Measurements from ENCODE around the gene CRELD2.
"Not testable (repeated sequence)": the region's sequence is repeated elsewhere in the genome, so short reads cannot be mapped to it uniquely, and the experiment has no call there.

The CRELD2 gene

DNA sequence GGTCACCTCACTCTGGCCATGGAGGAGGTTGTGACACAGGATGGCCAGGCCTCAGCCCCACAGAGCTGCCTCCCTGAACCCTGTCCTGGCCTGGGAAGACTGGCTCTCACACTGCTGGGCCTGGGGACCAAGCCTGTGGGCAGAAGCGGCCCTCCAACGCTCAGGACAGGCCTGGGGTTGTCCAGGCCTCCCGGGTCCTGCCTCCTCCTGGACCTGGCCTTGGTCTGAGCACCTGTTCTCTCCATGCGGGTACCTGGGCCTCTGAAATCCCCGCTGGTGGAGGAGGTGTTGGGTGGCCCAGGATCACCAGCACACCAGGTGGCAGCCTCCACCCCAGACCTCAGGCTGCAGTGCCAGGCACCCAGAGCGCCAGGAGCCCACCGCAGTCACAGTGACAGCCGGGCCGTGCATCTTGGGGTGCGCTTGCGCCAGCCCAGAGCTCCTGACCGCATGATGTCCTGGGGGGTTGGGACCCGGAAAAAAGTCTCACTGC is 26.0 kb downstream of the CRELD2 start:
- no peaks in the 10 kb centered on the region for H3K36me3 ChIP-seq (ENCODE audit: insufficient read depth, low read length)
- no peaks in the 10 kb centered on the region for H3K4me1 ChIP-seq (ENCODE audit: insufficient read depth, low read length)
- no peak overlapping the region for H3K27ac ChIP-seq (ENCODE audit: low read depth, low read length)
- H3K9me3 ChIP-seq (ENCODE audit: low read length), result no peaks in the 10 kb centered on the region
- no peak overlapping the region for H3K9ac ChIP-seq (ENCODE audit: low read length)
- no peaks in the 10 kb centered on the region for H3K27me3 ChIP-seq (ENCODE audit: control insufficient read depth in 1 of 2, insufficient read depth in 2 of 2, low read length in 2 of 2)
- no peak overlapping the region for H3K4me3 ChIP-seq (ENCODE audit: low read depth in 1 of 2, low read length in 2 of 2)

DNA sequence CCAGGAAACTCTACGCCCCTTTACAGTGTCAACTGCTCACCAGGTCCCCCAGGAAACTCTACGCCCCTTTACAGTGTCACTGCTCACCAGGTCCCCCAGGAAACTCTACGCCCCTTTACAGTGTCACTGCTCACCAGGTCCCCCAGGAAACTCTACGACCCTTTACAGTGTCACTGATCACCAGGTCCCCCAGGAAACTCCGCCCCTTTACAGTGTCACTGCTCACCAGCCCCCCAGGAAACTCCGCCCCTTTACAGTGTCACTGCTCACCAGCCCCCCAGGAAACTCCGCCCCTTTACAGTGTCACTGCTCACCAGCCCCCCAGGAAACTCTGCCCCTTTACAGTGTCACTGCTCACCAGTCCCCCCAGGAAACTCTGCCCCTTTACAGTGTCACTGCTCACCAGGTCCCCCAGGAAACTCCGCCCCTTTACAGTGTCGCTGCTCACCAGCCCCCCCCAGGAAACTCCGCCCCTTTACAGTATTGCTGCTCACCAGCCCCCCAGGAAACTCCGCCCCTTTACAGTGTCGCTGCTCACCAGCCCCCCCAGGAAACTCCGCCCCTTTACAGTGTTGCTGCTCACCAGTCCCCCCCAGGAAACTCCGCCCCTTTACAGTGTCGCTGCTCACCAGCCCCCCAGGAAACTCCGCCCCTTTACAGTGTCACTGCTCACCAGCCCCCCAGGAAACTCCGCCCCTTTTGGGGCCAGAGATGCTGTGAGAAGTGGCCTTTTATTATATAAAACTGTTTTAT is 26.8 kb downstream of the CRELD2 start:
- H3K9me3 ChIP-seq (ENCODE audit: low read length); H3K27ac ChIP-seq (ENCODE audit: low read depth, low read length); H3K9ac ChIP-seq (ENCODE audit: low read length); H3K27me3 ChIP-seq (ENCODE audit: control insufficient read depth in 1 of 2, insufficient read depth in 2 of 2, low read length in 2 of 2); H3K36me3 ChIP-seq (ENCODE audit: insufficient read depth, low read length); H3K4me1 ChIP-seq (ENCODE audit: insufficient read depth, low read length); H3K4me3 ChIP-seq (ENCODE audit: low read depth in 1 of 2, low read length in 2 of 2): not testable (repeated sequence)

DNA sequence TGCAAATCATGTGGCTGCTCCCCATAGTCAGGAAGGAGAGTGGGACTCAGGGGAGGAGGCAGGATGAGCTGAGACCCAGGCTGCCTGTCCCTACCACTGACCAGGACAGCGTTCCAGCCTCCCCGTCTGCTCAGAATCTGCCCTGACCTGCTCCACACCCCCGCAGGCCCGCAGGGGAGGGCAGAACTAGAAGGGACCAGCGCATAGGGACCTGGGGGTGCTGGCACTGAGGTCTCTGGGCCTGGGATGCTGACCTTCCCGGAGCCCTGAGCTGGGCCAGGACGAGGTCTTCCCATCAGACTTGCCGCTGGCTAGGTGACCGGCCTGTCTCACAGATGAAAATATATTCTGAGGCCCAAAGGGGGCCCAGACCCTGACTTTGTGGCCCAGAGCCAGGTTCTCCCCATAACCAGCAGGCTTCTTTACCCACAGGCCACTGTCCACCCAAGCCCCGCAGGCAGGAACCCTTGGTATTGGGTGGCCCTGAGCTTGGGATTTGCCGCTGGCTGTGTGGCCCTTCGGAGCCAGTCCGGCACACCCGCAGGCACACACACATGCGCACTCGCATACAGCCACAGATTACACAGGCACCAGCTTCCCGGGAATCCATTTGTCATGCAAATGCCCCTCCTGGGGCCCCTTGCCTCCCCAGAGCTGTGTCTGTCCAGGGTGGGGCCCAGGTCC is 28.3 kb downstream of the CRELD2 start:
- H3K36me3 ChIP-seq (ENCODE audit: insufficient read depth, low read length), result no peaks in the 10 kb centered on the region
- no peaks in the 10 kb centered on the region for H3K9me3 ChIP-seq (ENCODE audit: low read length)
- H3K4me1 ChIP-seq (ENCODE audit: insufficient read depth, low read length), result no peaks in the 10 kb centered on the region
- H3K27ac ChIP-seq (ENCODE audit: low read depth, low read length), result no peak overlapping the region
- no peaks in the 10 kb centered on the region for H3K27me3 ChIP-seq (ENCODE audit: control insufficient read depth in 1 of 2, insufficient read depth in 2 of 2, low read length in 2 of 2)
- H3K4me3 ChIP-seq (ENCODE audit: low read depth in 1 of 2, low read length in 2 of 2), result no peak overlapping the region
- no peak overlapping the region for H3K9ac ChIP-seq (ENCODE audit: low read length)

DNA sequence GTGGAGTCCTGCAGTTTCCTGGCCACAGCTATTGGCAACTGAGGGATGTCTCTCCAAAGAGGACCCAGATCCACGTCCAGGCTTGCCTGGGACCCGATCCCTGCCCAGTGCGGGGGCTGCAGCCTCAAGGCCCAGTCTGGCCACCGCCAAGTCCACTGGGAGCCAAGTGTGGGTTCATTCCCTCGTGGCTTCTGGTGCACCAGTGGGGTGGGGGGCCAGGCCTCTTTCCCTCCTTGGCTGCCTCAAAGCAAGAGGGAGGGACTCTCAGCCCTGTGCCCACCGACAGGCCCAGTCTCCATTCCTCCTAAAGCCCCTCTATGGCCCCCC is 28.8 kb downstream of the CRELD2 start:
- Histone ChIP-seq H3K36me3 (ENCODE audit: insufficient read depth, low read length) (no peaks in the 10 kb centered on the region), H3K4me3 (ENCODE audit: low read depth in 1 of 2, low read length in 2 of 2) (no peak overlapping the region), H3K27me3 (ENCODE audit: control insufficient read depth in 1 of 2, insufficient read depth in 2 of 2, low read length in 2 of 2) (no peaks in the 10 kb centered on the region), H3K4me1 (ENCODE audit: insufficient read depth, low read length) (no peaks in the 10 kb centered on the region), H3K9me3 (ENCODE audit: low read length) (no peaks in the 10 kb centered on the region), H3K9ac (ENCODE audit: low read length) (no peak overlapping the region), H3K27ac (ENCODE audit: low read depth, low read length) (no peak overlapping the region)

DNA sequence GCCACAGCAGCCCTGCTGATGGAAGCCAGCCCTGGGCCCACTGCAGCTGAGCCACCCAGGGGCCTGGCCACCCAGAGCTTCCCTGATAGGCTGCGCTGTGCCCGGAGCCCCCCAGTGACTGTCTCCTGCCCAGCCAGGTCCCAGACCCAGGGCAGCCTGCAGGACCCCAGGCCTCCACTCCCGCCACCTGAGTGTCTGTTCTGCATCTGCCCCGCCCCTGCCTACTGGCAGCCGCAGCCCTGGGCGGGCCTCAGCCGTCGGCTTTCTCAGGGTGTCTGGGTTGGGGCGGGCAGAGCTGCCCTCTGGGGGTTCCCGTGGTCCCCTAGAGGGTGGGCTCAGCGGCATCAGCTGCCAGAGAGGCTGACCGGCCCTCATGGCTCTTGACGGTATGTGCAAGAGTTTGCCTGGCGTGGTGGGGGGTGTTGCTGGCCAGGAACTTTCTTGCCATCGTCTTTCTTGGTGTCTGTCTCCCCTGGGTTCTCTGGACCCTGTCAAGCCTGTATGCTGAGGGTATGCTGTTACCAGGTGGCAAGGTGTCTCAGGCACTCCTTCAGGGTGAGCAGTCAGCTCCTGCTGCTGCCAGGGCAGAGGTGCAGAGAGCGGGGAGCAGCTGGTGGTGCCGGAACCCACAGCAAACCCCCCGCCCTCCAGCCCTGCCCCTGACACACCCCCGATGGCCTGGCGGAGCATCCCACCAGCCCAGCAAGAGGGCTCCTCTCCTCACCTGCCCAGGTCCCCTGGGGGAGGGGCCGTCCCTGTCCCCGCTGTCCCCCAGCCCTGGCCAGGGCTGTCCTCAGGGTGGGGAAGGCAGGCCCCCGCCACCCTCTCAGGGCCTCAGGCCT is 29.9 kb downstream of the CRELD2 start:
- Histone ChIP-seq H3K9ac (ENCODE audit: low read length) (no peak overlapping the region), H3K27ac (ENCODE audit: low read depth, low read length) (no peak overlapping the region), H3K36me3 (ENCODE audit: insufficient read depth, low read length) (no peaks in the 10 kb centered on the region), H3K27me3 (ENCODE audit: control insufficient read depth in 1 of 2, insufficient read depth in 2 of 2, low read length in 2 of 2) (no peaks in the 10 kb centered on the region), H3K9me3 (ENCODE audit: low read length) (no peaks in the 10 kb centered on the region), H3K4me3 (ENCODE audit: low read depth in 1 of 2, low read length in 2 of 2) (no peak overlapping the region), H3K4me1 (ENCODE audit: insufficient read depth, low read length) (no peaks in the 10 kb centered on the region)

DNA sequence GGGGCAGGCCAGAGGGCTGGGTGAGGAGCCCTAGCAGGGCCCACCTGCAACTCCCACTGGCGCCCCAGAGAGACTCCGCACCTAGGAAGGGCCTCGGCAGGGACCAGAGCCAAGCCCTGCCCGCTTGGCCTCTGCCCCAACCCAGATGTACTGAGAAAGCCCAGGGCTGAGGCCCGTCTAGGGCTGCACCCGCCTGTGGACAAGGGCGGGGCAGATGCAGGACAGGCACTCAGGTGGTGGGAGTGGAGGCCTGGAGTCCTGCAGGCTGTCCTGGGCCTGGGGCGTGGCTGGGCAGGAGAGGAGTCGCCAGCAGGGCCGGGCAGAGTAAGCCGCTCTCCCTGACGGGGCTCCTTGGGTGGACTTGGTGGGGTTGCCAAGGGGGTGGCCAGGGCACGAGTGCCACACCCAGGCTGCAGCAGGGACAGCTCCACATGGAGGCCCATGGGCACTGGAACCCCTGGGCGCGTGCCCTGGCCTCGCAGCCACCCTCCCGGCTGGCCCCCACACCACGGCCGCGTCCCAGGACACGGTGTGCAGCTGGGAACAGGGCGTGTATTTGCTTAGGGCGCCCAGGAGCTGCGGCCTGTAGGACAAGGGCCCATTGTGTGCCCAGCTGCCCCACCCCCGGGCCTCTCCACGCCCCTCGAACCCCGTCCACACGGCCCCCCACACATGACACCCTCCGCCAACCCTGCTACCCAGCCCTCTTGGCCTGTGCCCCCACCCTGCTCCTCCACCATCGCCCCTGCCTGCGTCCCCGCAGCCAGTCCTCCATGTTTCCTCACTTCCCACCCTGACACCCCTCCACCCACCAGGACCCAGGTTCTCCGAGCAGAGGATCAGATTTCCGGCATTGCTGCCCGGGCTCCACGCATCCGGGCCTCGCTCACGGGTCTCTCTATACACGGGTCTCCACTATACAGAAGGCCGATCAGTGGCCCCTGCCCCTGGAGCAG is 30.8 kb downstream of the CRELD2 start:
- H3K9me3 ChIP-seq (ENCODE audit: low read length), result no peaks in the 10 kb centered on the region
- no peaks in the 10 kb centered on the region for H3K36me3 ChIP-seq (ENCODE audit: insufficient read depth, low read length)
- no peaks in the 10 kb centered on the region for H3K27me3 ChIP-seq (ENCODE audit: control insufficient read depth in 1 of 2, insufficient read depth in 2 of 2, low read length in 2 of 2)
- H3K9ac ChIP-seq (ENCODE audit: low read length), result no peak overlapping the region
- H3K4me3 ChIP-seq (ENCODE audit: low read depth in 1 of 2, low read length in 2 of 2), result no peak overlapping the region
- no peaks in the 10 kb centered on the region for H3K4me1 ChIP-seq (ENCODE audit: insufficient read depth, low read length)
- H3K27ac ChIP-seq (ENCODE audit: low read depth, low read length), result no peak overlapping the region

DNA sequence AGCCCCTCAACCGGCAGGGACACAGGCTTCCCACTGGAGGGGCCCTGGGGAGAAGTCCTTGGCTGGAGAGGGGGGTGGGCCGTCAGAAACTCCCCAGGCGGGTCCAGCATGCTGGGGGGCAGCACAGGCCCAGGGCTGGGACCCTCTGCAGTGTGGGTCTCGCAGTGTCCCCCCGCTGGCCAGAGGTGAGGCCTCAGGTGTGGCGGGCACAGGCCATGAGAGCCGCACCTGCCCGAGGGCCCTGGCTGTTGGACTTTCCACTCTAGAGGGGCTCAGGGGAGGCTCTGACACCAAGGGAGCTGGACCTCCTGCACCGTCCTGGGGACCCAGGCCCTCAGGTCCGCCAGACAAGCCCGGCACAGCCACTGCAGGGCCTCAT is 31.5 kb downstream of the CRELD2 start:
- no peaks in the 10 kb centered on the region for H3K36me3 ChIP-seq (ENCODE audit: insufficient read depth, low read length)
- H3K4me3 ChIP-seq (ENCODE audit: low read depth in 1 of 2, low read length in 2 of 2), result no peak overlapping the region
- no peaks in the 10 kb centered on the region for H3K4me1 ChIP-seq (ENCODE audit: insufficient read depth, low read length)
- H3K9me3 ChIP-seq (ENCODE audit: low read length), result no peaks in the 10 kb centered on the region
- no peaks in the 10 kb centered on the region for H3K27me3 ChIP-seq (ENCODE audit: control insufficient read depth in 1 of 2, insufficient read depth in 2 of 2, low read length in 2 of 2)
- no peak overlapping the region for H3K27ac ChIP-seq (ENCODE audit: low read depth, low read length)
- no peak overlapping the region for H3K9ac ChIP-seq (ENCODE audit: low read length)

DNA sequence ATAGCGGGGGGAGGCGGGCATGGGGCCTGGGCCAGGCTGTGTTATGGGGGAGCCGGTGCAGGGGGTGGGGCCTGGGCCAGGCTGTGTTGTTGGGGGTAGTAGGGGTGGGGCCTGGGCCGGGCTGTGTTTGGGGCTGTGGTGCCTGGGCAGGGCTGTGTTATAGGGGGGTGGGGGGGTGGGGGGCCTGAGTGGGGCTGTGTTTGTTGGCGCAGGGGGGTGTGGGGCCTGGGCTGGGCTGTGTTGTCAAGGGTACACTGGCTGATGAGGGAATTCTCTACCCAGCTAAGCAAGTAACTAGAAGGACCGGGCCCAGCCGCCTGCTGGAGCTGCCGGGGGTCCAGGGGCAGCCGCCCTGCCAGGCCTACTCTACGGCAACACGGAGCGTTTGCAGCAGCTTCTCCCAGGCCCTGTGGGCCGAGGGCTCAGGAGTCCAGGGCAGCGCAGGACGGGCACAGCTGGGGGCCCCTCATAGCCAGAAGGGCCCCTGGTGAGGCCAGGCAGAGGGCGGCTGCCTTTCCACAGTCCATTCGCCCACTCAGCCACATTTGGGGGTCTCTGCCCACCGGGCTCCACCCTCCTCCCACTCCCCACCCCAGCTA is 32.1 kb downstream of the CRELD2 start:
- Histone ChIP-seq H3K36me3 (ENCODE audit: insufficient read depth, low read length) (no peaks in the 10 kb centered on the region), H3K4me3 (ENCODE audit: low read depth in 1 of 2, low read length in 2 of 2) (no peak overlapping the region), H3K4me1 (ENCODE audit: insufficient read depth, low read length) (no peaks in the 10 kb centered on the region), H3K9ac (ENCODE audit: low read length) (no peak overlapping the region), H3K9me3 (ENCODE audit: low read length) (no peaks in the 10 kb centered on the region), H3K27ac (ENCODE audit: low read depth, low read length) (no peak overlapping the region), H3K27me3 (ENCODE audit: control insufficient read depth in 1 of 2, insufficient read depth in 2 of 2, low read length in 2 of 2) (no peaks in the 10 kb centered on the region)

DNA sequence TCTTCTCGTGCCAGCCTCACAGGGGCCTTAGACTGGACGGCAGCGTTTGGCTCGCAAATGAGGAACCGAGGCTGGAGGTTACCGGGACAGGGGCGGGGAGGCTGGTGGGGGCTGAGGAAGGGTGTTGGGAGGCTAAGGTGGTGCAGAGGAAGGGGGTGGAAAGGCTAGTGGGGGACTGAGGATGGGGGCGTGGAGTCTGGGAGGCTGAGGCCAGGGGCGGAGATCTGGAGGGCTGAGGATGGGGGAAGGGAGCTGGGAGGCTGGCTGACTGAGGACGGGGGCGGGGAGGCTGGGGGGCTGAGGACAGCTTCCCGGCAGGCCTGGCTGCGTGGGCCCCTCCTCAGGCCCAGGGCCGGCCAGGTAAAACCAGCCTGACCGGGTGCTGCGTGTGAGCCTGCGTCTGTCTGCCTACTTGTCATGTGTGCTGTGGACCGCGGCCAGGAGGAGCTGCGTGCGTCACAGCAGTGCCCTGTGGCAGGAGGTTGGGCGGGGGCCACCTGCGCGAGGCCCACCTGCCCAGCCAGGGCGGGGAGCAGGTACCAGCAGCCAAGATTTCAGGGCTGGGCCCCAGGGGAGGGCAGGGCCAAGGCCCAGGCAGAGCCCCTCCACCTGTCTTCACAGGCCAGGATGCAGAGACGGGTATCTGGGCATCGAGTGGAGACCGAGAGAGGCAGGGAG is 32.7 kb downstream of the CRELD2 start:
- H3K36me3 ChIP-seq (ENCODE audit: insufficient read depth, low read length), result no peaks in the 10 kb centered on the region
- no peak overlapping the region for H3K9ac ChIP-seq (ENCODE audit: low read length)
- no peaks in the 10 kb centered on the region for H3K27me3 ChIP-seq (ENCODE audit: control insufficient read depth in 1 of 2, insufficient read depth in 2 of 2, low read length in 2 of 2)
- no peak overlapping the region for H3K27ac ChIP-seq (ENCODE audit: low read depth, low read length)
- H3K4me1 ChIP-seq (ENCODE audit: insufficient read depth, low read length), result no peaks in the 10 kb centered on the region
- no peak overlapping the region for H3K4me3 ChIP-seq (ENCODE audit: low read depth in 1 of 2, low read length in 2 of 2)
- no peaks in the 10 kb centered on the region for H3K9me3 ChIP-seq (ENCODE audit: low read length)

DNA sequence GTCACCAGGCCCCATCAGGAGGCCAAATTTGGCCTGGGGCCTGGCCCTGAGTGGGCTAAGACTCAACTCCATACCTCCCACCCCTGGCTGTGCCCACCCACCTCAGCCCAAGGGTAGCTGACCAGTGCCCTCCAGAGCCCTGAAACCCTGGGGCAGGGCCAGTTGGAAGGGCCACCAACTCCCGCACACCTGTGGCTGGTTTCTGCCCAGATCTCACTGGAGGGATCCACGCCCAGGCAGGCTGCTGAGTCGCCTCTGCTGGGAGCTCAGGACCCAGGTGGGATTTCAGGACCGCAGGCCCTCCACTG is 33.2 kb downstream of the CRELD2 start:
- Histone ChIP-seq H3K4me3 (ENCODE audit: low read depth in 1 of 2, low read length in 2 of 2) (no peak overlapping the region), H3K9ac (ENCODE audit: low read length) (no peak overlapping the region)

More for the DNA sequence above, 33.2 kb downstream of the CRELD2 start:
- H3K27me3 ChIP-seq (ENCODE audit: control insufficient read depth in 1 of 2, insufficient read depth in 2 of 2, low read length in 2 of 2), result no peaks in the 10 kb centered on the region
- H3K9me3 ChIP-seq (ENCODE audit: low read length), result no peaks in the 10 kb centered on the region
- H3K27ac ChIP-seq (ENCODE audit: low read depth, low read length), result no peak overlapping the region
- H3K36me3 ChIP-seq (ENCODE audit: insufficient read depth, low read length), result no peaks in the 10 kb centered on the region
- H3K4me1 ChIP-seq (ENCODE audit: insufficient read depth, low read length), result no peaks in the 10 kb centered on the region

Measured in muscle layer of colon (tissue), 2 donors.